NCI-H187 treated with DMSO at 0.1 percent for 48 hours (cell line): ENCODE measurements around the gene SSBP2.

Source experiments
- DNase-seq: peaks from one replicate; lab custom pipeline; 2025; lab: John Stamatoyannopoulos, UW

SSBP2 gene

DNA sequence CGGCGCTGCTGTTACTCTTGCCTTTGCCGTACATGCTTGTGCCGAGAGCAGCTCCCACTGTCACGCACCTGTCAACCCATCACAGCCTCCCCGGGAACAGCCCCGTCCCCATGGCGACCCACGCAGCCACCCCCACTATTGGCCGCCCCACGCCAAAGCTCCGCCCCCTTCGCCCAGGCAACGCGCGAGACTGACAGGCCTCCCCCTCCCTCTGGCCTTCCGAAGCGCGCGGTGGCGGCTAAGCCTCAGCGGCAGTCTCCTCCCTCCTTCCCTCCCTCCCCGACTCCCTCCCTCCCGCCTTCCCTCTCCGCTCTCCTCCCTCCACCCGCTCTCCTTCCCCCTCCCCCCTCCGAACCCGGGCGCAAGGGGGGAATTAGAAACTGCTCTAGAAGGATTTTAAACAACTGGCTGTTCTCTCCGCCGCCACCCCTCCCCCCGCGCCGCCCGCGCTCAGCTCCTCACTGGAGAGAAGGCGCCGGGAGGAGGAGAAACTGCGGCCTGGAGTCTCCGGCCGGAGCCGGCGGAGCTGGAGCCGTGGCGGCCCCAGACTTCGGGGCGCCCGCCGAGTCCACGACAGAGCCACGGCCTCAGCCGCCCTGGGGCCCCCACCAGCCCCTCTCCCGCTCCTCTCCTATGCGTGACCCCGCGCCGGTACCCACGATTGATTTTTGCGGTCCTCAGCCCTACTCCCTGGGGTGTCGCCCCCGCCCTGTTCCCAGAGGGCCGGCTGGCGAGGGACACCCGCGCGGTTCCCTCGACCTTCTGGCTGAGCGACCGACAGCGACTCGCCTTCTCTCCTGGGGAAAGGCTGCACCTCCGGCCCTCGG, at the start of gene SSBP2:
SSBP2 (minus strand) TSS at position 89 of the 827 bp plus-strand sequence; CDS start at position 34, 55 bp downstream.
- DNase-seq = peak; percentile 96

DNA sequence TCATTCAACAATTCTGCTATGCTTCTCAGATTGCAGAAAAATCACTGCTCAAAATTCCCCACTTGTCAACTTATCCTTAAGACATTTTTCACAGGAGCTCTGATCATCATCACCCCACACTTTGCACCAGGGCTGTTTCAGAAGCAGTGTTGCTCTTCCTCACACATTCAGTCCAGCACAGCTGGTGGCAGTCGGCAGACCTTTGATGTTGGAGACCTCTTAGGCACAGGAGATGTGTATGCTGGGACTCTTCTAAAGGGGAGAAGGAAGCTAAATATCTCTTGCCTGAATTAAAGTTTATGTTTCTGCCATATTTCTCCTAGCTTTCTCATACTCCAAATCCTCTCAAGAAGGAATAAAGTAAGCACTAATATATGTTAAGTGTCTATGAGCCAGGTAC, 44.8 kb upstream of the SSBP2 start:
- DNase-seq = no peak

DNA sequence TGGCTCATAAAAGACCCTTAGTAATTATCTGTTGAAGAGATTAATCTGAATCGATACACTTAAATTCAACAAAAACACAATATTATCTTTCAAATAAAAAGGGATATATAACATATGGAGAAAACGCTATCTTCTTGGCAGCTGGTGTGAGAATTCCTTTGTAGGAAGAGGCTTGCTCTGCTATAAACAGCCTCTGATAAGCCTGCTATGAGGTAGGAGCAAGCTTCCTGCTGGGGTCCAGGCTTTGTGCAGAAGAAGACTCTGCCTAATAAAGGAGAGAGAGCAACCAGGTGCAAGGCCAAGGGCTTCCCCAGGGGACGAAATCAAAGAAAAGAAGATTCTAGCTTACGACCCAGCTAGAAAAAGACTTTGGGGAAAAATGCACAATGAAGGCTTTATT, 43.3 kb upstream of the SSBP2 start:
- no peak for DNase-seq

- no peak for DNase-seq
Measured at GRCh38 chr5:81790336-81790735, 39.4 kb upstream of the SSBP2 start.

DNA sequence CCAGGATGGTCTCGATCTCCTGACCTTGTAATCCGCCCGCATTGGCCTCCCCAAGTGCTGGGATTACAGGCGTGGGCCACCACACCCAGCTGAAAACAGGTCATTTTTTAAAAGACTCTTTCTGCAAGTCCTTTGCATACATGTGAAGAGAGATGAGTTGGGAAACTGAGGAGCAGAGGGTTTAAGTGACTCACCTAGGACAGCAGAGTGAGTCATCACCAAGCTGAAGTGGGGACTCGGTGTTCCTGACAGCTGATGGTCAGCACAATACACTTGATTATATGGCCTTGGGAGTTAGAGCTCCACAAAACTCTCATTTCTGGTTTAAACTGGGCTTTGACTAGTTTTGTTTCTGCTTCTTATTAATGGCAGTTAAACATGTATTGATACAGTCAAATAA, 38.1 kb upstream of the SSBP2 start:
- no peak for DNase-seq

- no peak for DNase-seq
Measured at GRCh38 chr5:81788329-81788728, 37.4 kb upstream of the SSBP2 start.

DNA sequence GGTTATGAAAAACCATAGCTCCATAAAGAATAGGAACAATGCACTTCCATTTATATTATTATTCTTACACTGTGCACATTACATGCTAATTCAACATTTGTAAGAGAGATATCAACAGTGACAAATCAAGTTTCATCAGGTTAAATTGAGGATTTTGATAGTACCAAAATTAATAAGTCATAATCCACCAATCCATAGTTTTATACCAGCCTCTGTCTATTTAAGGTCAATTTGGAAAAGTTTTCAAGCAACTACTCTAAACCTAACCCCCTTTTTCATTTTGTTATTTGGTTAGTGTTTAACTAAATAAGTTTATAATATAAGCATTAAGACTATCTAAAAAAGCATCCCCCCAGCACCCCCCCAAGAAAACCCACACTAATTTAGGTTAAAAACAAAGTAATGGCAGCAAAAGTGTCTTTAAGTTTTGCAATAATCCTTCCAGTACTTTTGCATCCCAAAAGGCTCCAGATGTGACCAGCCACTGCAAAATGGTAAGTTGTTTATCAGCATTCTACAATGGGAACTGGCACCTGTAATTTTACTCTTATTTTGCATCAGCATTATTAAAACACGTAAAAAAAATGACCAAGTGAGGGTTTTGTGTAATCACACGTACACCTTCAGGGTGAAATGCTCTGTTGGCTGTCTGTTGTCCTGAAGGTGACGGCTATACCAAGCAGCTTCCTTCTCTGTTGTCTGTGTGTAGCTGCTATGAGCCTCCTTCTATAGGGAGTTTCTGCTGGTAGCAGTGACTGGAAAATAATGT, 36.8 kb upstream of the SSBP2 start:
- peak; percentile 21 for DNase-seq

GRCh38 chr5:81786991-81787390, 36.1 kb upstream of the SSBP2 start:
- no peak for DNase-seq

DNA sequence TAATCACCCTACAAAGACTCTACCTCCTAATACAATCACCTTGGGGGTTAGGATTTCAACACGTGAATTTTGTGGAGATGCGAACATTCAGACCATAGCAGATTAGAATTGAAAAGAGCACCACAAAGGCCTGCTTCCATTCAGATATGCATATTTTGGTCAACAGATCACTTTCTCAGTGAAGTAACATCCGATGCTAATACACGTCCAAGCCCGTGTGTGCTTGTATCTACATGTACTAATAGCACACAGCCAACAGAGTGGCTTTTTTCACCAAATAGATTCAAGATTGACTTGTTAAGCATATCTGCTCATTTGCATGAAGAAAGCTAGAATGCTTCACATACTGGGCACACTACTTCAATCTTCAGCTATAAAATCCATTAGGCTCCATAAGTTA, 35.6 kb upstream of the SSBP2 start:
- DNase-seq = no peak

DNA sequence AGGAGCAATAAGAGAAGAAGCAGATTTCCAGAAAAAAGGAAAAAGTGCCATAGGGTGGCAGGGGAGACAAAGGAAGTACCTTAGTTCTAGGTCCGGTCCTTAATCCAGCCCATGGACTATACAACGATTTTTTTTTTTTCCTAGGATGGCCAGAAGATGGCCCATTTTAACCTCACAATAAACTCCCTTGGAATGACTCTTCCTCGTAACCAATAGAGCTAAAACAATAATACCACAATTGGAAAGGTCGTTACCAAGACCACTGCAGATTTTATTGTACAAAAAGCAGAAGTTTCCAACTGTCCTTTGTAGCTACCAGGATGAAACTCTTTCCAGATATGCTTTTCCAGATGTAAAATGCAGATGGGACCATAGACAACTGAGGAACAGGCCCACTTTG, 34.4 kb upstream of the SSBP2 start:
- no peak for DNase-seq

DNA sequence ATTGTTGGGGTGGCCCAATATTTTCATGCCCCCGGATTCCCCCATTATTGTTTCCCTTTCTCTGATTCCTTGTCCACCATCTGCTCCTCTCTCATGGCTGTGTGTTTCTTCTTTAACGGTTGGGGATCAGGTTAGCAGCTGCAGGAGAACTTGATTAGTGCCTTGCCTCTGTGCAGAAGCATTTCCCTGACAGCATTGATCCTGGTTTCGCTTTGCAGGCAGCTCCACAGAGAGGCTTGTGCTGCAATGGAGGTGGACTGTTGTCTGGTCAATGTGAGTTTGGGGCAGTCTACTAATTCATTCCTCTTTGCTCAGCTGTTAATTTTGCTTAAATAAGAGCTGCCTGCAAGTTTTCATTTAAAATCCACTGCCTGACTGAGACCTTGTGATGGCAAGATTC, 32.5 kb upstream of the SSBP2 start:
- DNase-seq = no peak

- DNase-seq = no peak
Measured at GRCh38 chr5:81782811-81783210, 31.9 kb upstream of the SSBP2 start.

GRCh38 chr5:81779916-81780266, 29.0 kb upstream of the SSBP2 start:
- no peak for DNase-seq

- no peak for DNase-seq
Measured at GRCh38 chr5:81779125-81779915, 28.4 kb upstream of the SSBP2 start.

DNA sequence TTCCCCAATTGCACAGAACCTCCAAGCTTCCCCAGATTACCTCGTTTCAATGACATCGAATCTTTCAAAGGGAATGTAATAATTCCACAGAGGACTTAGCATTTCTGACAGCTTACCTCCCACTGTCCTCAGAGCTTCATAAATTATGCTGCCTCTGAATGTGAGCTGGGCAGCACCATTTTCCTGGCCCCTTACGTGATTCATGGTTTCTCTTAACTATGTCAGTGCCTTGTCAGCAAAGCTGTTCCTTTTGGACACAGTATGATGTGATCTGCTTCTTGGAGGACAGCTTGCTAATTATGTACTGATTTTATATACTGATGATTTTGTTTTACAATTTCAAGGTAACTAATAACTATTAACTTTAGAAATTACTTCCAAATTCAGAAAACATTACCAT, 27.7 kb upstream of the SSBP2 start:
- DNase-seq = no peak

DNA sequence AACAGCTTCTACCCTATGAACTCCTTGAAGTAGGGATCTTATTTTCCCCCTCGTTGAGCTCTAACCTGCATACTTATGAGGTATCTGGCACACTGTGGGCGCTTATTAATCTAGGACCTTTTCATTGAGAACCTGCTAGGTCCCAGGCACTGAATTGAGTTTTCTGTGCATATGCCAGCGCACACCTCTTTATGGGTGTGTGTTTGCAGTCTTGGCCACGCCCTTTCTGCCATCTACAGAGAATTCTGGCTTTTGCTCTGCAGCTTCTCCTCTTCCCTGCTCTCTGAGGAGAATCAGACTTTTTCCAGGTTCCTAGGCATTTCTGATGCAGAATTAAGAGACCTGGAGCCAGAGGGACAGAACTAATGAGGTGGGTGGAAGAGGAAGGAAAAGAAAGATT, 25.4 kb upstream of the SSBP2 start:
- DNase-seq = no peak

DNA sequence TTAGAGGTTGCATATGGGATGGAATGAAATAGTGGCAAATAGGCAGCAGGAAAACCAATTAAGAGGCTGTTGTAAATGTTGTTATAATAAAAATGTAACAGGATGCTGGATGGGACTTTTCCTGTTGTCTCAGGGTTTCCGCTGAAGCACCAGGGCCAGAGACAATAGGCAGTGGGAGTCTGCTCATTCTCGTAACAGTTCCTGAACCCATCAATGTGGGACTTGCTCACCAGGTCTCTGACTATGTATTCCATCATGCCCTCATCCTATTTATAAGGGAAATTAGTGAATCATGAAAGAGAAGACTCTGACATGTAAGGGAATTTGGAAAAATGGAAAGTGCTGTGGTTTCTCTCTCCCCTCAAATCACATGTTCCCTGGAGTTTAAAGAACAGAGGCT, 23.5 kb upstream of the SSBP2 start:
- DNase-seq = no peak

DNA sequence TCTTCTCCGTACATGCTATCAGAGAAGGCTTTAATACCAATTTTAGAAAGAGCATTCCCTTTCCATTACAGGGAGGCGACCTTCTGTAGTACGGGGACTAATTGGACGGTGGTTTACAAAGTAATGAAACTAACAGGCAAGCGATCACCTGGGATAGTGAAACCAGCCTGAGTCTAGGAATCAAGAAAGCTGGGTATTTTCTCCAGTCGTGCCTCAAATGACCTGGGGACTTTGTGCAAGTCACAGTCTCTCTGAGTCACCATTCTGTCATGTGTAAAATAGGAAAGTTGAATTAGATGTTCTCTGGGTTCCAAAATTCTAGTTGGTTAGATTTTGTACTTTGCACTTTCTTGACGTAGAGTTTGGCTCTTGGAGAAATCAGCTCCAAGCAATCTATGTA, 22.7 kb upstream of the SSBP2 start:
- no peak for DNase-seq

DNA sequence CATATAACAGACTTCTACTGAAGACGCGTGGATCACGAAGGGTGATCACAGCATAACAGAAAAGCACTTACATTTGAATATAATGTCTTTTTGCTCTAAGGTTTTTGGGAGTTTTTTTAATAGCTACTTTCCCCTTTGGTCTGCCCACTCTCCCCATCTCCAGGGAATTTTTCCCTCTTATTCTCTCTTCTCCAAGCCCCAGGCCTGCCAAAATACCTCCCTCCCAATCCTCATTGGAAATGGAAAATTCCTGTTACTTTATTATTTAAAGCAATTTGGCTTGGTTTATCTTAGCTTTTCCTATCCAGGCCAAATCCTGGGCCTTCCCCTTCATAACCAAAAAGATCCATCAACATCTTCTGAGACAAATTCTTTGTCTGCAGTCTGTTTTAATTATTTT, 22.3 kb upstream of the SSBP2 start:
- no peak for DNase-seq

DNA sequence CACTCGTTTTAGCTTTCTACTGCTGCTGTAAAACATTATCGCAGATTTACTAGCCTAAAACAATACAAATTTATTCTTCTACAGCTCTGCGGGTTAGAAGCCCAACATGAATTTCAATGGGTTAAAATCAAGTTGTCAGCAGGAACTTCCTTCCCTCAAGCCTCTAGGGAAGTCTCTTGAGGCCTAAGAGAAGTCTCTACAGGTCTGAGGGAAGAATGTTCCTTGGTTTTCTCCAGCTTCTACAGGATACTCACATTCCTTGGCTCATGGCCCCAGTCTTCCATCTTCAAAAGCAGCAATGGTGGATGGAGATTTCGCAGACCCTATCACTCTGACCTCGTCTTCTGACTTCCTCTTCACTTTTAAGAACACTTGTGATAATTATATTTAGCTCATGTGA, 21.6 kb upstream of the SSBP2 start:
- no peak for DNase-seq

DNA sequence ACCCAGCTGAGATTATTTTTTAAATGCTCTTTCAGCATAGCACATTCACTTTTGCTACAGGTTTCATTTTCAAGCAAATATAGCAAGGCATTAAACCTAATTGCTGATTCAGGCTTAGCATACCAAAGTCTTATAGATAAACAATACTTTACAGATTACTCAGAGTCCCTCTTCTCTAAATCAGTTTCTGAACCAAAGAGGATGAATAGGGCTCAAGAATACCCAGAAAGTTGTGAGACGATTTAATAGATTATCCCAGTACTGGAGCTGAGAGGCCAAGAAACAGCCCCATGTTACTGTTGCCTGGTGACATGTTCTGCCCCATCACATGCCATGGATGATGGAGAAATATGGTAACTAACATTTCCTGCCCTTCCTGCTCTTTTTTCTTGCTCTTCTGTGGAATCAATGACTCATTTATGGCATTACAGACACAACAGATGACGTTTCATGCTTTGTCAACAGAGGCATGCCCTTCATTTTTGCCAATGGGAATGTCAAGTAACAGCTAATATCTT, 18.1 kb upstream of the SSBP2 start:
- no peak for DNase-seq

GRCh38 chr5:81767938-81768337, 17.0 kb upstream of the SSBP2 start:
- no peak for DNase-seq

DNA sequence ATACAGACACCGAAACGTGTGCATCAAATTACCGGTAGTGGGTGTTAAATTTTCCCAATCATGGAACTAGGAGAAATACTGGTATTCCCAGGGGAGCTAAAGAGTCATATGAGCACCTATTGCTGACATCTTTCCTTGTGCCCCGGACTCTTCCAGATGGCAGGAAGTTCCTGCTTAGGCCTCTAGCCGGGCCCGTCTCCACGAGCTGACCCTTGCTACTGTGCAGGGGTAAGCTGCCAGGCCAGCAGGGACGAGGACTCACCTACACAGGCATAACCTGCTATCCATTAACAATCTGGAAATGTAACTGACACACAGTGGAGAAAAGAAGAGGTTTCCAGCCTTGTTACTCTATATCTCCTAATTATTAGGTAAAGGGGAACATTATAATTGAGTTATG, 16.2 kb upstream of the SSBP2 start:
- no peak for DNase-seq
